HEK293T (cell line): Measurements from ENCODE around the gene CCDC33.

Experiments used
- CTCF ChIA-PET: fragments of 350-600 bp; formaldehyde crosslinking; extraction: SDS; loops from one replicate; lab custom pipeline; 2021; ENCODE audit warnings: antibody characterized with exemption, inconsistent platforms; lab: Yijun Ruan, JAX
- POLR2A ChIA-PET: fragments of 350-600 bp; formaldehyde crosslinking; extraction: SDS; loops from one replicate; lab custom pipeline; 2020; ENCODE audit warnings: antibody characterized with exemption, inconsistent platforms; lab: Yijun Ruan, JAX
- DNase-seq: peaks from one replicate; pipeline ENCODE4 v3.0.0; 2012; ENCODE audit warnings: mixed read lengths; ENCODE audit errors: extremely low spot score
- ARNT ChIP-seq: fragments of 450-650 bp; IDR thresholded peaks from 2 replicates; pipeline ENCODE4 v1.6.1; 2017; ENCODE audit warnings: mild to moderate bottlenecking
- BHLHE40 ChIP-seq: fragments of 450-650 bp; IDR thresholded peaks from 2 replicates; pipeline ENCODE4 v1.6.1; 2016; ENCODE audit warnings: mild to moderate bottlenecking, moderate library complexity, borderline replicate concordance
- CTBP1 ChIP-seq: fragments of 450-650 bp; IDR thresholded peaks from 2 replicates; pipeline ENCODE4 v1.6.1; 2016; ENCODE audit warnings: borderline replicate concordance
- ELF4 ChIP-seq: fragments of 450-650 bp; IDR thresholded peaks from 2 replicates; pipeline ENCODE4 v1.6.1; 2017; ENCODE audit warnings: antibody characterized with exemption
- FOXA1 ChIP-seq: fragments of 450-650 bp; IDR thresholded peaks from 2 replicates; pipeline ENCODE4 v1.6.1; 2016; ENCODE audit warnings: mild to moderate bottlenecking
- FOXK2 ChIP-seq: fragments of 450-650 bp; IDR thresholded peaks from 2 replicates; pipeline ENCODE4 v1.6.1; 2016; ENCODE audit warnings: mild to moderate bottlenecking
- FOXM1 ChIP-seq: fragments of 450-650 bp; IDR thresholded peaks from 2 replicates; pipeline ENCODE4 v1.6.1; 2017; ENCODE audit warnings: mild to moderate bottlenecking, borderline replicate concordance
- HDGF ChIP-seq: fragments of 450-650 bp; IDR thresholded peaks from 2 replicates; pipeline ENCODE4 v1.6.1; 2017; ENCODE audit warnings: antibody characterized with exemption, borderline replicate concordance
- L3MBTL2 ChIP-seq: fragments of 450-650 bp; conservative IDR thresholded peaks from 2 replicates; pipeline ENCODE4 v1.6.1; 2016; ENCODE audit warnings: mild to moderate bottlenecking
- LEF1 ChIP-seq: fragments of 450-650 bp; IDR thresholded peaks from 2 replicates; pipeline ENCODE4 v1.6.1; 2017; ENCODE audit warnings: mild to moderate bottlenecking, borderline replicate concordance
- NFRKB ChIP-seq: fragments of 450-650 bp; IDR thresholded peaks from 2 replicates; pipeline ENCODE4 v1.6.1; 2016; ENCODE audit warnings: mild to moderate bottlenecking, moderate library complexity
- SP1 ChIP-seq: fragments of 450-650 bp; IDR thresholded peaks from 2 replicates; pipeline ENCODE4 v1.6.1; 2017
- SUZ12 ChIP-seq: fragments of 450-650 bp; IDR thresholded peaks from 2 replicates; pipeline ENCODE4 v1.6.1; 2016; ENCODE audit warnings: mild to moderate bottlenecking
- TARDBP ChIP-seq: fragments of 450-650 bp; IDR thresholded peaks from 2 replicates; pipeline ENCODE4 v1.6.1; 2016
- ZNF384 ChIP-seq: fragments of 450-650 bp; IDR thresholded peaks from 2 replicates; pipeline ENCODE4 v1.6.1; 2016
- TF ChIP-seq, protein P1 (sequence below): fragments of 450-650 bp; IDR thresholded peaks from 2 replicates; pipeline ENCODE4 v1.6.1; 2016

Gene CCDC33

DNA sequence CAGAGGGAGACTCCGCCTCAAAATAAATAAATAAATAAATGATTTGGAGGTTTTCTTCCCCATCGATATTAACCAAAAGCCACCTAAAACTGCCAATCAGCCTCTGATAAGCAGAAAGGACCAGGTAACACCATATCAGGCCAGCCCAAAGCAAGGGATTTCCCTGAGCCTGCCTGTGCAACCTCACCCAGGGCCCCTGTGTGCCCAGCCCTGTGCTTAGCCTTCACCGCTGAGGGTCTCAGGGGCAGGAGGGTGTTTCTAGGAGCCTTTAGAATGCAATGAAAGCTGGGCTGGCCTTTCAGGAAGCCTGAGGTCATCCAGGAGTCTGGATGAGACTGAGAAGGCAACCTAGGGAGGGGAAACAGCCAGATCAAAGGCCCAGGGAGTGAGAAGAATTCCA is 95.9 kb downstream of the CCDC33 start:
- TF ChIP-seq L3MBTL2: no peak
- no peak for TF ChIP-seq LEF1
- no peak for TF ChIP-seq ELF4
- no peak for TF ChIP-seq SUZ12
- no peak for TF ChIP-seq ARNT
- no peak for TF ChIP-seq HDGF
- TF ChIP-seq FOXM1: no peak
- TF ChIP-seq CTBP1: no peak
- no peak for TF ChIP-seq TARDBP
- TF ChIP-seq ZNF384: no peak
- TF ChIP-seq, protein P1, sequence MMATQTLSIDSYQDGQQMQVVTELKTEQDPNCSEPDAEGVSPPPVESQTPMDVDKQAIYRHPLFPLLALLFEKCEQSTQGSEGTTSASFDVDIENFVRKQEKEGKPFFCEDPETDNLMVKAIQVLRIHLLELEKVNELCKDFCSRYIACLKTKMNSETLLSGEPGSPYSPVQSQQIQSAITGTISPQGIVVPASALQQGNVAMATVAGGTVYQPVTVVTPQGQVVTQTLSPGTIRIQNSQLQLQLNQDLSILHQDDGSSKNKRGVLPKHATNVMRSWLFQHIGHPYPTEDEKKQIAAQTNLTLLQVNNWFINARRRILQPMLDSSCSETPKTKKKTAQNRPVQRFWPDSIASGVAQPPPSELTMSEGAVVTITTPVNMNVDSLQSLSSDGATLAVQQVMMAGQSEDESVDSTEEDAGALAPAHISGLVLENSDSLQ: no peak
- no peak for TF ChIP-seq NFRKB
- TF ChIP-seq FOXA1: no peak
- ChIA-PET CTCF (interaction anchor here (1.2 kb wide), 1 partner anchor 11 kb away, joined by 4 read pairs; no protein-coding TSS in a partner anchor), POLR2A (no interaction called here)
- DNase-seq: no peak

DNA sequence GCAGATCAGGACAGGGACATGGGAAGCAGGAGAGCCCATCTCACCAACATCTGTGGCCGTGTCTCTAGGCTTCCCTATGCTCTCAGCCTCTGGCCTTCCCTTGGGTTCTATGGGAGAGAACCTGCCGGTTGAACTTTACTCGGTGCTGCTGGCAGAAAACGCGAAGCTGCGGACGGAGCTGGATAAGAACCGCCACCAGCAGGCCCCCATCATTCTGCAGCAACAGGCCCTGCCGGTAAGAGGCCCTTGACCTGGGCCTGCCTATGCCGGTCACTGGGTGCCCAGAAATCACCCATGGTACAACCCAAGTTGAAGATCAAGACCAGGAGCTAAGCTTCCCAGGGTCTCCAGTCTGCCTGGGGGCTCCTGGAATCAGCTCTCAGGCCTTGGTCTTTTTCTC is 96.5 kb downstream of the CCDC33 start:
- DNase-seq: no peak
- POLR2A ChIA-PET: interaction anchor here (1.1 kb wide), 1 partner anchor 130 kb away, joined by 3 read pairs; no protein-coding TSS in a partner anchor
- CTCF ChIA-PET: no interaction called here
- no peak for TF ChIP-seq SUZ12
- TF ChIP-seq ELF4: no peak
- TF ChIP-seq HDGF: no peak
- TF ChIP-seq L3MBTL2: no peak
- no peak for TF ChIP-seq ZNF384
- TF ChIP-seq SP1: no peak
- TF ChIP-seq NFRKB: no peak
- no peak for TF ChIP-seq ARNT
- TF ChIP-seq CTBP1: no peak
- no peak for TF ChIP-seq LEF1
- TF ChIP-seq, protein P1: no peak
- TF ChIP-seq FOXA1: no peak
- no peak for TF ChIP-seq TARDBP
- no peak for TF ChIP-seq FOXM1
- no peak for TF ChIP-seq BHLHE40
- no peak for TF ChIP-seq FOXK2

DNA sequence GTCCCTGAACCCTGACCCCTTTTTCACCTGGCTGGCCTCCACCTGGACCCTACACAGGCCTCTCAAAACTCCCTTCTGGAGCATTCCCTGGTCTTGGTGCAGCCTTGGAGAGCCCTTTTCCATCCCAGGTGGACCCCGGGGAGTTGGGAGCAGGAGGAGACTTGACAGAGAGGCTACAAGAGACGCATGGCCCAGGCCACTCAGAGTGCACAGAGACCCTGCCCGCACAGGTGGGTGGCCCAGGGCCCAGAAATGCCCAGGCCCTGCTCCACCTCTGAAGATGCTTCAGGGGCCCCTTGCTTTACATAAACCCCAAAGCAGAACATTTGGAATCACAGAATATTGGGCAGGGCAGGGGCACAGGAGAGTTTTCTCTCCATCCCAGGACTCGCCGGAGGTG is 97.0 kb downstream of the CCDC33 start:
- DNase-seq: no peak
- TF ChIP-seq ZNF384 (no peak), FOXM1 (no peak), L3MBTL2 (no peak), SUZ12 (no peak), ARNT (no peak), FOXK2 (no peak)
- TF ChIP-seq, protein P1: no peak
- ChIA-PET POLR2A (interaction anchor here (1.1 kb wide), 1 partner anchor 129 kb away, joined by 3 read pairs; no protein-coding TSS in a partner anchor), CTCF (no interaction called here)

DNA sequence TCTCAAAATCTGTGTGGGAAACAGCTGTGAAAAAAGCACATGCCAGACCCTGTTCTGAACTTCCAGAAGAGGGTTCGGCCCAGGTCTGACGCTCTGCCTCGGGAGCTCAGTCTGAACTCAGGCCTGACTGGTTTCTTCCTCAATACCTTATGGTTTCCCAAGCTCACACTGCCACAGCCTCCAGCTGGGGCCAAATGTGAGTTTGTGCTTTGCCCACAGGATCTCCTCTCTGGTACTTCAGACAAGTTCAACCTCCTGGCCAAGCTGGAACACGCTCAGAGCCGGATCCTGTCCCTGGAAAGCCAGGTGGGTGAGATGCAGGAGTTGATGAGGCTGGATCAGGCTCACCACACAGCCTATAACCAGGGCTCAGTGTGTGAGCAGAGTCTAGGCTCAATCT is 97.5 kb downstream of the CCDC33 start:
- DNase-seq: no peak
- CTCF ChIA-PET: no interaction called here
- TF ChIP-seq SP1 (no peak), TARDBP (no peak), FOXK2 (no peak), FOXA1 (no peak), HDGF (no peak), ELF4 (no peak), FOXM1 (no peak), BHLHE40 (no peak)
- TF ChIP-seq, protein P1: no peak
- POLR2A ChIA-PET: interaction anchor here (1.1 kb wide), 1 partner anchor 129 kb away, joined by 3 read pairs; no protein-coding TSS in a partner anchor

DNA sequence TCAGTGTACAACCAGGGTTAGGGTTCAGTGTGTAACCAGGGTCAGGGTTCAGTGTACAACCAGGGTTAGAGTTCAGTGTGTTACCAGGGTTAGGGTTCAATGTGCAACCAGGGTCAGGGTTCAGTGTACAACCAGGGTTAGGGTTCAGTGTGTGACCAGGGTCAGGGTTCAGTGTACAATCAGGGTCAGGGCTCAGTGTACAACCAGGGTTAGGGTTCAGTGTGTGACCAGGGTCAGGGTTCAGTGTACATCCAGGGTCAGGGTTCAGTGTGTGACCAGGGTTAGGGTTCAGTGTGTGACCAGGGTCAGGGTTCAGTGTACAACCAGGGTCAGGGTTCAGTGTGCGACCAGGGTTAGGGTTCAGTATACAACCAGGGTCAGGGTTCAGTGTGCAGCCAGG is 98.0 kb downstream of the CCDC33 start:
- no peak for DNase-seq
- ChIA-PET POLR2A (no interaction called here), CTCF (interaction anchor here (1.0 kb wide), 1 partner anchor 13 kb away, joined by 4 read pairs; no protein-coding TSS in a partner anchor)
- TF ChIP-seq CTBP1: no peak
- no peak for TF ChIP-seq HDGF
- no peak for TF ChIP-seq ARNT
- no peak for TF ChIP-seq ELF4
- no peak for TF ChIP-seq FOXA1
- TF ChIP-seq SUZ12: no peak
- TF ChIP-seq BHLHE40: no peak
- no peak for TF ChIP-seq SP1
- TF ChIP-seq ZNF384: no peak
- TF ChIP-seq L3MBTL2: no peak
- TF ChIP-seq LEF1: no peak
- no peak for TF ChIP-seq NFRKB
- no peak for TF ChIP-seq FOXK2
- TF ChIP-seq FOXM1: no peak
- TF ChIP-seq, protein P1: no peak
- no peak for TF ChIP-seq TARDBP
